ENCODE data around the gene PRICKLE4.

The PRICKLE4 gene

GRCh38 chr6:41774841-41775240 is 5.7 kb upstream of the PRICKLE4 start:
- no peak for DNase-seq

GRCh38 chr6:41775293-41775882 is 5.2 kb upstream of the PRICKLE4 start:
- no peak for DNase-seq

GRCh38 chr6:41777551-41778285 is 2.9 kb upstream of the PRICKLE4 start:
- DNase-seq: no peak

- DNase-seq: no peak
Measured at GRCh38 chr6:41778895-41779294, 1.7 kb upstream of the PRICKLE4 start.

- no peak for DNase-seq
Measured at GRCh38 chr6:41779336-41779735, 1.2 kb upstream of the PRICKLE4 start.

GRCh38 chr6:41779788-41780550 is 613 bp upstream of the PRICKLE4 start, which contains the start of gene FRS3:
FRS3 (minus strand) TSS chr6:41779900; CDS start chr6:41776987, 2,913 bp downstream.
- peak; percentile 59 to 98 (median 96) for DNase-seq

GRCh38 chr6:41781366-41781730 is 766 bp downstream of the PRICKLE4 start:
- peak in 1 of 14 donors; percentile 29 for DNase-seq

GRCh38 chr6:41783106-41783780 is 2.7 kb downstream of the PRICKLE4 start:
- DNase-seq: no peak

GRCh38 chr6:41784581-41785171 is 4.1 kb downstream of the PRICKLE4 start:
- DNase-seq: no peak

GRCh38 chr6:41785254-41785653 is 4.7 kb downstream of the PRICKLE4 start:
- DNase-seq: no peak

- DNase-seq: peak in 6 of 14 donors; percentile 25 to 71 (median 52)
Measured at GRCh38 chr6:41785689-41786450, 5.3 kb downstream of the PRICKLE4 start.

GRCh38 chr6:41786451-41787218 is 6.1 kb downstream of the PRICKLE4 start:
- DNase-seq: peak; percentile 16 to 89 (median 82)

GRCh38 chr6:41787219-41787917 is 6.8 kb downstream of the PRICKLE4 start, which contains the start of gene TOMM6:
TOMM6 (plus strand) TSS chr6:41787694; CDS start chr6:41787698, 4 bp downstream.
- DNase-seq: peak; percentile 43 to 96 (median 92)

GRCh38 chr6:41789390-41789724 is 8.8 kb downstream of the PRICKLE4 start:
- no peak for DNase-seq

GRCh38 chr6:41790045-41790444 is 9.5 kb downstream of the PRICKLE4 start:
- DNase-seq: no peak

GRCh38 chr6:41791305-41791704 is 10.7 kb downstream of the PRICKLE4 start:
- no peak for DNase-seq

GRCh38 chr6:41791984-41792383 is 11.4 kb downstream of the PRICKLE4 start:
- DNase-seq: no peak

GRCh38 chr6:41796474-41796873 is 15.9 kb downstream of the PRICKLE4 start:
- no peak for DNase-seq

- no peak for DNase-seq
Measured at GRCh38 chr6:41798901-41799558, 18.4 kb downstream of the PRICKLE4 start.

- no peak for DNase-seq
Measured at GRCh38 chr6:41799559-41799911, 19.0 kb downstream of the PRICKLE4 start.
